HG03064 (cell line): Measurements from ENCODE around the gene SMIM41.

ENCODE experiments used
- ATAC-seq: cut with Tn5 transposase; IDR thresholded peaks from one replicate; pipeline ENCODE4 v1.9.1; 2021; ENCODE audit warnings: low read depth; ENCODE audit not compliant: unreplicated experiment

SMIM41 gene

DNA sequence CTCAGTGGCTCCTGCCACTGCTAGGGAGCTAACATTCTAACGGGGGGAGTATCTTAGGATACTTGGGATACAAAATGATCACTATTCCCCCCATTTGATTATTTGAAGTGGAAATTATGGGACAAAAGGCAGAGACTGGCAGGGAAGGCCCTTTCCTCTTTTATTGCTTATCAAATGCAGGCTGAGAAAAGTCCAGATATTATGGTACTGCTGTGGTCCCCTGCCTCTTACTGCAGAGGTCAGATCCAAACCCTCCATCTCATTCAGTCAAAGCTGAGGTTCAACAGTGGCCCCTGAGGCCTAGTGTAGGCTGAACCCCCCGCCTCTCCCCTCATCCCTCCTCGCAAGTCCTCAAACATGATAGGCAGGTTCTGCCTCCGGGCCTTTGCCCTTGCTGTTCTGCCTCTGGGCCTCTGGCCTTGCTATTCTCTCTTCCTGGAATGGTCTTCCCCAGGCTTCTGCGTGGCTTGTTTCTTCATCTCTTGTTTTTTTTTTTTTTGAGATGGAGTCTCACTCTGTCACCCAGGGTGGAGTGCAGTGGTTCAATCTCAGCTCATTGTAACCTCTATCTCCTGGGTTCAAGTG is 78.2 kb downstream of the SMIM41 start:
- ATAC-seq = no peak
